UCSD-AML1 (cell line): ENCODE measurements around the gene ARHGAP24.
A peak's percentile ranks its signal among the peaks of the same experiment; 100 is the strongest.
"Not testable (repeated sequence)": the region's sequence is repeated elsewhere in the genome, so short reads cannot be mapped to it uniquely, and the experiment has no call there.

ENCODE experiments used
- DNase-seq: peaks from one replicate; lab custom pipeline; 2025; ENCODE audit not compliant: unreplicated experiment; lab: John Stamatoyannopoulos, UW

Gene ARHGAP24

DNA sequence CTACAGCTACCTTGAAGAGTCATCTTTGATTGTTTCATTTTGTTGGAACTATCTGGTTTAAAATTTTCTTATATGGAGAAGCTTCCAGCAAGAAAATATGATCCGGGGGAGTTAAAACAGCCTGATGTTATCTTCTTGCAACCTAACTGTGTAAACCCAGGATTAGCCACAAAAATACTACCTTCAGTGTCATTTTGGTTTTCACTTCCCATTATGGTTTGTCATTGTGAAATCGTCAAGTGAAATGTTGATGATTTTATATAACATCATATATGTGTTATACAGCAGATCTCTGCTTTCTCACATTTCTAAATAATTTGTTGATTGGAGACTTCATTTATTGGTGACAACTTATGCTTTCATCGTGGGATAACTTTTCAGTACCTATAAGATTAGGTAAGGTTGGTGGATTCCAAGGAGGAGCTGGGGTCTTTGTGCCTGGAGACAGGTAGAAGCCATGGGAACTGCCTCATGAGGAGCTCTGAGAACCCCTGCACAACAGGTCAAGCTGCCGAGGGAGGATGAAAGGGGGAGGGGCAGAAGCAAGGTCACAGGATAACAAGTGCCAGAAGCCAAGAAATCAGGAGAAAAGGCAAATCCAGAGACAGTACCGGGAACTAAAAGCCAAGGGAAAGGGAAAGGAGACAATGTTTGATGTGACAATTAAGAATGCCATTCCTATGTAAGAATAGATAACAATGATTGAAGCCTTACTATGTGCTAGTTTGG is 7.2 kb downstream of the ARHGAP24 start:
- no peak for DNase-seq

DNA sequence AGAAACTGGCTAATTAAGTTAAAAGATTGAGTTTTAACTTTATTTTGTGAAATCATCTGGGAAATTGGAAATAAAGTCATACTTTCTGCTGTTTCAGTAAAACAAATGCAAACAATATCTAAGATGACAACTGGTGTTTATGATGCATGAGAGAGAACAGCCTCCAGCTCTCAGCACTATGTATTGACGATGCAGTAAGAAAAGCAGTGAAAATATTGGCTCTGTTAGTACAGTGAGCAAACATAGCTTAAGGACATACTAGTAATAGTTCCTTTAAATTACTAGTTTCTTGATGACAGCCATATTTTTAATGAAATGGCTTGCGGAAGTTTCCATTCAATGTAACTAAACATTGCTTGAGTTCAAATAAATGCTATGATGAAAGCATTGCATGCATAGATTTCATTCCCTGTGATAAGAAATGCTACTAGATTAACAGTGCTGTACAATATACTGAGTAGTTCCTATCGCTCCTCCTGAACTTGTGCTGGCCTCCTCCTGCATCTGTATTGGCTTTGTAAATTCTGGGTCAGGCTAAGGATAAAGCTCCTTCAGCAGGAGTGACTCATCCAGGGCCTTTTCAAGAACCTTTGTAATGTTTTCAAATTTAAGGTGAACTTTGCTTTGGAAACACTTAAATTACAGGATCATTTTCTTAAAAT is 11.6 kb downstream of the ARHGAP24 start:
- no peak for DNase-seq

DNA sequence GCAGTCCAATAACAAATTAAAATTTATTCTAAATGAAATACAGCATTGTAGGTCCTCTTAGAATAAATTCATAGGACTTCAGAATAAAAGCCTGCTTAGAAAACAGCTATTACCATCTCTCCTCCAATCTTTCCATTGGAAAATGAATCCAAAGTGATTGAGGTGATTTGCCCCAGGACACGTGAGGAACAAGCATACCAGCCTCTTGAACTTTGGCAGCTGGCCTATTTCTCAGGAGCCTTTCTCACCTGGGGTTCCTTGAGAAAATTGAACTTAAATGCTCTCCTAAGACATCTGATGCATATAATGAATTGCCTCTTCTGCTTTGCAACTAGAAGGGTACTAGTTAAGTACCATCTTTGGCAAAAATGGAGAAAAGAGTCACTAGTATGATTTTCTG is 13.5 kb downstream of the ARHGAP24 start:
- no peak for DNase-seq

DNA sequence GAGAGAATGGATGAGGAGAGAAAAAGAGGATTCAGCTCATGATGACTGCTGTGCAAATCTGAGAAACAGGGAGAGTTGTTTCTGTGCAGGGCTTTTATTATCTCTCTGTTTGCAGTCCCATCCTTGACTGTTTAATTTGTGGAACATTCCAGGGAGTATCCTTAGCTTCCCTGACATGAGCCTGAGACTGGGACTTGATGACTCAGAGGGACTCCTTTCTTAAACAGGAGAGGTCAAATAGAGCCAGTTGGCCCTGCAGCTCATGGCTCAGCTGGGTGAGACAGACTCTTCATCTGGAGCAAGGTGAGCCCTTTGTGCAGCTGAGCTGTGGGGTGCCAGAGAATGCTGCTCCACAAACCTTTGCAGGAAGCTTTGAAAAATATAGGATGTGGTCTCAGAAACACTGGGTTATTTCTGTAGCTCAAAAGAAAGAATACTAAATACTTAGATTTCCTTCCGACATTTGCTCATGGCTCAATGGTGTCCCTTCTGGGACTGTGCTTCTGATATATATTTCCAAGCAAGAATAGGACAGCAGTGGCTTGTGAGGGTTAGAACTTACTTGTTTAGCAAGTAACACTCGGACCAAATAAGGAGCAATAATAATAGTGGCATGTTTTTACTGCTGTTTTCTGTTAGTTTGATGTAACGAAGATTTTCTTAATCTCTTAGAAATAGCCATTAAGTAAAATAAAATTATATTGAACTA is 14.5 kb downstream of the ARHGAP24 start:
- no peak for DNase-seq

DNA sequence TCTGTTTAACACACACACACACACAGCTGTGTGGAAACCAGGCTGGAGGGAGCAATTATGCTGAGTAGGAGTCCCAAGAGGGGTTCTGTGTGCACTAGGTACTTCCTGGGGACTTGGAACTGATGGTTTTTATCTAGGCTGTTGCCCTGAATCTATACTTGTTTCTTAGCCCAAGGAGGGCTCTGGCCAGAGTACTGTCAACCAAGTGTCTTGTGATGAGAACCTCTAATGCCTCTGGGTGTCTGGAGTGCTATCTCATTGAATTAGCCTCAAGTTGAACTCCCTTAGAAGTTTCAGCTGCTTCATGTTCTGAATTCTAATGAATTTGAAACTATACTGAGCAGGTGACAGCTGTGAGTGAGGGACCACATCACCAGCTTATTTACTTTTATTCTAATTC is 16.6 kb downstream of the ARHGAP24 start:
- no peak for DNase-seq

DNA sequence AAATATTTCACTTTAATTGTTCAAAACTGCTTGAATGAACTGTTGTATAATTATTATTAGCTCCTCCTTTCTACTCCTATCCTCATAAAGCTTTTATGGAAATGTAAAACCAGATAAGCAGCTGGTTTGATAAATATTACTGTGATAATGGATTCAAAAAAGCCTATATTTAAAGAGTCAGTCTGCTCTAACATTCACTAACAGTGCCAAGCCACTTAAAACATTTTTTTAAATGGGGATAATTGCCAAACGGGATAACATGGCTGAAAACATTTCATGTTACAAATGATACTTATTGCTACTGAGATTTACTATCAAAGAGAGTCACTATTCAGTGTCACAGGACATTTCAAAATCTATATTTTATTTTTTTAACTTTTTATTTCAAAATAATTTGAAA is 17.4 kb downstream of the ARHGAP24 start:
- DNase-seq: no peak

DNA sequence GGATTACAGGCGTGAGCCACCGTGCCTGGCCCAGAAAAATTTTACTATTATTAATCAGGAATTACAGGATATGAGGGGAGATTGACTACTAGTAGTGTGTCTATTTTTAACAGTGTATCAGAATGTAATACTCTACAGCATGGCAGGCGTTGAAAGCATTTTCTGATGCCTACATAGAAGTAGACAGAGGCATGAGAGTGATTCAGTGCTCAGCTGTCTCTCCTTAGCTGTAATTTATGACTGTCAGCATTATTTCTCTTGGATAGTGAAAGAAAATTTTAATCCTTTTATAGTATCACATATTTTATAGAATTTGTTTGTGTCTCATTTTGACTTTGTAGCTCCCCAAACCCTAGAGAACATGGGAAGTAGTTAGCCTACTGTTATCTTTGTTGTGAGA is 20.7 kb downstream of the ARHGAP24 start:
- no peak for DNase-seq

DNA sequence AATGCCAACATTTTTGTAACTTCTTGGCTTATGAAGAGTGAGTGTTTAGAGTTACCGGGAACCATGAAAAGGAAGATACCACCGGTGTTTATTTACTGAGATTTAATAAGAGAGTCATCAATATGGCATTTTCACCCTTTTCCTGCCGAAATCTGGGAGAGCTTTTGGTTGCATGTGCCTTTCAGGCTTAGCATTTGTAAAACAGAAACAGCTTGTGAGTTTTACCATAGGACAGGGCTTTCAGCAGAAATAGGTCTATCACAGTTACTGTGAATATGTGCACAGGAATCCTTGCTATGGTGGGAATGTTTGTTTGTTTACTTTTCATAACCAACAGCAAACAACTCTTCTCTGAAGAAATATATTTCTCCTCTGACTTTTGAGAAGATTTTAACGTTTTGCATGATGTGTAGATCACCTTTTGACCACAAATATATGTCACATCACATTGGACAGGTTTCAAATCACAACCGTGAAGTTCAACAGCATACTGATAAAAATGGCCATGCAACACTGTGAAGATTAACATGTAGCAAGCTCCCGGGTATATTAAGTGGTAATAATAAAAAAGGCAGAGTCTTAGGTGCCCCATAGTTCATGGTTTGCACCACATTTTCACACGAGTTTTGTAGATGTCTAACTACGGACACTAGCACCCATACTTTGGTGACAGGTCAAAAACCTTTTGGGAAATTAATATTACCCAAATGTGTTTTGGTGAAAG is 21.3 kb downstream of the ARHGAP24 start:
- DNase-seq: no peak

DNA sequence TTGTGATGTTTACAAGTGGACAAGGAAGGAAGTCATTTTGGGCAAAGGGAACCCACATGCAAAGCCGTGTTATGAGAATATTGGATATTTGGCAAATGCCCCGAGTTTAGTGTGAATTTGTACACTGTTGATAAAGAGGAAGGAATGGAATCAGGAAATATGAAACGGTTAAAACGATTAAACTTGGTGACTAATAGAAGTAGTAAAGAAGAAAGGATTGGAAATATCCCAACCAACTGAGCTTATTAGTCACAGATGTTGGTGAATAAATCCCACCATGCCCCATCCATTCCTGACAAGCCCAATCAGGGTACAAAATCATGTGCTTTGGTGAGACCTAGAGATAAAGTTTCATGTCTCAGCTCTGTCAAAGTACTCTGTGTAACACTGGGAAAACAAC is 22.0 kb downstream of the ARHGAP24 start:
- DNase-seq: no peak

DNA sequence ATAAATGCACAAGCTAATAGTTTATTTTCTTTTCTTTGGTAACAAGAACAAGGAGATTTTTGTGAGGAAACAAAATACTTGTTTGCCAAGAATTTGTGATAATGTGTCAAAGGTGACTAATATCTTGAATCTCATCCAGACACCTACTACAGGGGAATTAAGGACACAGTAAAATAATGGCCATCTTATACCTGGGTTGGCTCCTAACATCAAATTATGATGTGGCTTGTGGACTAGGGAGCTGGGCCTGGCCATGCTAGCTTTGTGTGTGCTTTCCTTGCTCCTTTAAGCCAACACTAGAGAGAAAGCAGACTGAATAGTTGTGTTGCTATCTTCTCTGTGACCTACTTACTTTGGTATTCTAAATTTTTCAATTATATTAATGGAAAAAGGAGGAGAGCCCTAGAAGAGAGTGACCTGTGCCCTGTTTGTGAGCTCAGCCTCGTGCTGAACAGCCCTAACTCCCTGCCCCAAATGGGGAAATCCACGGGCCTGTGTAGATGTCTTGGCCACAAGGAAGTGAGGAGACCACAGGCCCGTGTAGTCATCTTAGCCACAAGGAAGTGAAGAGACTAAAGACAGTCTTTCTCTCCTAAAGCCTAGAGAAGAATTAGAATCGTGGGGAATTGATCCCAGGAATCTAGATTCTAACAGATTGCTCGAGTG is 23.3 kb downstream of the ARHGAP24 start:
- DNase-seq: peak; percentile 31

DNA sequence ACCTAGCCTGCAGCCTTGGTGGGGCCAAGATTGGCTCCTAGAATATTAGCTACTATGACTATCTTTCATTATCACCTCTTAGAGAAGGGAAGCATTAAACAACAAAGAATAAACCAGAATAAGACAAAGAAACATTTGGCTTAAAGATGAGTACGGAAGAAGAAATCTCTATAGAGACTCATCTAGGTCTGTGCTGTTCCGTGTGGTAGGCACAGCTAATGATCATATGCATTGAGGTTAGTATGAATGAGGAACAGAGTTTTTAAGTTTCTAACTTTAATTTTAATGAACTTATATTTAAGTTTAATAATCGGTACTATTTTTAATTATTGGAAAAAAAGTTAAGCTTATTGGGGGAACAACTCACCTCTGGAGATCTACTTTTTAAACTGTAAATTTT is 24.6 kb downstream of the ARHGAP24 start:
- DNase-seq: no peak

DNA sequence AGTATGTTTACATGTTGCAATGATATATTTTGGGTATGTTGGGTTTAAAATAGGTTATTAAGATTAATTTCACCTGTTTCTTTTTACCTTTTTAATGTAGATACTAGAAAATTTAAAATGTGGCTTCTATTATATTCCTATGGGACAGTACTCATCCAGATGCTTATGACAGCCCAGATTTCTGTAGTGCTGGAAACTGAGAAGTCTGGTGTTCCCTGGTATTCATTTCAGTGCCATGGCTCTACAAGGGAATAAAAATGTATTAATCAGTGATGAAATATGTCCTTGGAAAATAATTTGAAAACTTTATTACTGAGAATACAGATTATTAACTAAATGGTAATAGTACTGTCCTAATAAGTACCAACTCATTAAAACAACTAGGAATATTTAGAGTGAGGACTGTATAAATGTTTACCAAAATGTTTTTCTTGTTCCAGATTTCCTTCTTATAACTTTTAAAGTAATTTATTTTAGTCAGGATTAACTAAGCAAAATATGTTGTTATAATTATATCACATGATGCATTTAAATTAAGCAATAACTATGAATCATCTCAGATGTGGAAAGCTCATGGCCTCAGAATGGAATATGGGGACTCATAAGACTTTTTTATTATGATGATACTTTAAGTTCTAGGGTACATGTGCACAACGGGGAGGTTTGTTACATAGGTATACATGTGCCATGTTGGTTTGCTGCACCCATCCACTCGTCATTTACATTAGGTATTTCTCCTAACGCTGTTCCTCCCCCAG is 25.3 kb downstream of the ARHGAP24 start:
- no peak for DNase-seq

DNA sequence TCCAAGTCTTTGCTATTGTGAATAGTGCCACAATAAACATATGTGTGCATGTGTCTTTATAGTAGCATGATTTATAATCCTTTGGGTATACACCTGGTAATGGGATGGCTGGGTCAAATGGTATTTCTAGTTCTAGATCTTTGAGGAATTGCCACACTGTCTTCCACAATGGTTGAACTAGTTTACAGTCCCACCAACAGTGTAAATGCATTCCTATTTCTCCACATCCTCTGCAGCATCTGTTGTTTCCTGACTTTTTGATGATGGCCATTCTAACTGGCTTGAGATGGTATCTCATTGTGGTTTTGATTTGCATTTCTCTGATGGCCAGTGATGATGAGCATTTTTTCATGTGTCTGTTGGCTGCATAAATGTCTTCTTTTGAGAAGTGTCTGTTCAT is 26.2 kb downstream of the ARHGAP24 start:
- DNase-seq: not testable (repeated sequence)

DNA sequence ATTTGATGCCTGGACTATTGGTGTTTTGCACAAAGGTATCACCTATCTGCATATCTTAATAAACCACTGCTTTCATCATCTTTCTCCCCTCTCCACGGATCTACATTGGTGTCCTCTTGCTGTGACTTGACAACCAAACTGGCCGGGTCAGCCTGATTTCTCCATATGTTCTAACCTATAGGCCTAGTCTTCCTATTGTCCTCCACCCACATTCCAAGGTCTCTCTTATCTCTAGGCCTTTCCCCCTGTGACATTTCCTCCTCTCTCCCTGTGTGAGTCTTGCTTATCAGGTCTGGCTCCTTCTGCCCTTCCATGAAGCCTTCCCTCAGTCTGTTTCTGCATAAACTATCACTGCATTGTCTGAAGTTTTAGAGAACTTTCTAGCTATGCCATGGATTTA is 33.7 kb downstream of the ARHGAP24 start:
- no peak for DNase-seq

DNA sequence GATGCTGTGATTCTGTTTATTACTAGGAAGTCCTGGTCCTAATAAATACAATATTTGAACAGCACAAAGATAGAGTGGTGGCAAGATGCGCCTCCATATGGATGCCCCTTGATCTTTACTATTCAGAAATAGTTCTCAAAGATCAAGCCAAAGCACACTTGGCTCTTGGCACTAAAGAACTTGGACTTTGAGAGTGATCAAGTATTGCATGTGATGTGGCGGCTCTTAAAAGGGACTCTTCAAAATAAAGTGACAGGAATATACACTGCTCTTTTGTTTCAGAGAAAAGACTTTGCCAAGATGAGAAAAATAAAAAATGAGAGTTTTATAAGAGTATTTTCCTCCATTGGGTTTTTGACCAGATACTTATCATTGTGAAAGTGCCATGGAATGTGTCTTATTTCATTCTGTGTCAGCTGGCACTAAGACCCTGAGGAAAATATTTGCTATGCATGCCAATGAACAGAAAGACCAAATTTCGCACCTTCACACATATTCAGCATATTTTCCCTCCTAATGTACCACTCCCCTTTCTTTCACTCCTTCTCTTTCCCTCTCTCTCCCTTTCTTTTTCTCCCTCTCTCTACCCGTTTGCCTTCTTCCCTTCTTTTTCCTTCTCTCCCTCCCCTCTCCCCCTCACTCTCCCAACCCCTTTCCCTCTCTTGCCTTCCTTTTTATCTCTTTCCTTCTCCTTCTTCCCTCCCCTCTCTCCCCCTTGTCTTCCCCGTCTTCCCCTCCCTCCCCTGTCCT is 35.1 kb downstream of the ARHGAP24 start:
- no peak for DNase-seq

DNA sequence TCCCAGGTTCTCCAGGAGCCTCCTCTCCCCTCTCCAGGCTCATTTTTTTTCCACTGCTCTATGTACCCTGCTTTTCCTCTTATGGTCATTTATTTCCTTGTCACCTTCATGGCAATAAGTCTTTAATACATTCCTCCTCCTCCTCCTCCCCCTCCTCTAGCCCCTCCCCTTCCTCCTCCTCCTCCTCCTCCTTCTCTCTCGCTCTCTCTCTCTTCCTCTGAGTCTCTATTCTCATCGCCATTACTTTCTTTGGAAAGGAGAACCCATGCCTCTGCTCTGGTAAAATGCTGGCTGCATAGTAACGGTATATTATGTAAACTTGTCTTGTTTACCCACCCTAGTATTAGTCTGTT is 35.7 kb downstream of the ARHGAP24 start:
- no peak for DNase-seq

DNA sequence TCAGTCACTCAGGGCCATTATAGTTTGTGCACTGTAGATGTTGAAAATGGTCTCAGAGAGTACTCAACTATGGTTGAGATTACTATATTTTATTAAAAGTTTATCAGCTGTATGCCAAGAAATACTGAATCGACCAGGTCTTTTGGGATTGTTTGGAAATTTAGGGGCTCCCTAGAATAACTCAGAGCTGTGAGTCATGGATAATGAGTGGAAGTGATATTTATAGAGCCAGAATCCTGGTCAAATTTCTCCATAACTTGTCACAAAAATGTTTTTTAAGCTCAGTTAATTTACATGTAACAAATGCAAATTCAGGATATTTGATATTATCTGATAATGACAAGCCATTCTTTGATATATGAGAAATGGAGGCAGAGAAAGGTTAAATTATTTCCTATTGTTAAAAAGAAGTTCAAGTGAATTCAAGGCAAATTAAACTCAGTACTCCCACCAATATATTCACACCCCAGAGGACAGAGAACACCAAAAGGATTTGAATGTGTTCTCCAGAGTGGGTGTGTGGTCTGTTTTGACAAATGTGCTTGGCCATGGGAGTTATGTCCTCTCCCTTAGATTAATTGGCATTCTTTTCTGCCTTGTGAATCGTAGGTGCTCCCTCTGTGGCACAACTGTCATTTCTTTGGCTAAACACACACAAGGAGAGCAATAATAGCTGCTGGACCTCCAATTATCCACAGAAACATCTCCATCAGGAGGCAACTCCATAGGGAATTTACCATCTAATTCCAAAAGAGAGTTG is 37.7 kb downstream of the ARHGAP24 start:
- DNase-seq: no peak

DNA sequence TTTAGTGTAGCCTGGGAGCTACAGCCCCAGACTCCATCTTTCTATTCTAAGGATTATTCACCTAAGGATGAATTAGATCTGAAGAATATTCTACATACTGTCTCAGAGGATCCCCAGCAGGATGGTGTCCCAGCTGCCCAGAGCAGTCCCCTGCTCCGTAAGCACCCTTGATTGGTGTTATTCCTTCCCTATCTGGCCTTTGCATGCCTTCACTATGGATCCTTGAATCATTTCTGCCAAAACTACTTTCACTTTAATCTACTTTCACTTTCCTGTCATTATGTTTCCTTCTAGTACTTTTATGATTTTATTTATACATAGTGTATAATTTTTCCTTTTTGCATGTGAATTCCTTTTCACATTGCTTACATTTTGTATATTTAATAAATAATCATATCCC is 39.2 kb downstream of the ARHGAP24 start:
- DNase-seq: no peak

DNA sequence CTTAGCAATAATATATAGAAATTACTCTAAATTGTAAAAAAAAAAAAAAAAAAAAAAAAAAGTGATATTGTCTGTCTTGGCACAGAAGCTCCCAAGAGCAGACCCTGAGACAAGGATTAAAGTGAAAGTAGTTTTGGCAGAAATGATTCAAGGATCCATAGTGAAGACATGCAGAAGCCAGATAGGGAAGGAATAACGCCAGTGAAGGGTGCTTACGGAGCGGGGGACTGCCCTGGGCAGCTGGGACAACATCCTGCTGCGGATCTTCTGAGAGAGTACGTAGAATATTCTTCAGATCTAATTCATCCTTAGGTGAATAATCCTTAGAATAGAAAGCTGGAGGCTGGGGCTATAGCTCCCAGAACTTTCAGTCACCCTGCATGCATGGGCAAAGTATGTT is 39.8 kb downstream of the ARHGAP24 start:
- no peak for DNase-seq
